DMS 273 (cell line): ENCODE data around the gene CHRD.

Source experiments
- DNase-seq: peaks from one replicate; lab custom pipeline; 2025; ENCODE audit not compliant: unreplicated experiment; lab: John Stamatoyannopoulos, UW

CHRD gene

GRCh38 chr3:184360929-184361531, 18.8 kb upstream of the CHRD start:
- no peak for DNase-seq

GRCh38 chr3:184361532-184361931, 18.3 kb upstream of the CHRD start, which contains the start of the genes CLCN2 and POLR2H:
CLCN2 (minus strand) TSS chr3:184361605; CDS start chr3:184361479, 126 bp downstream.
POLR2H (plus strand) TSS chr3:184361710; CDS start chr3:184363493, 1,783 bp downstream.
- peak; percentile 91 for DNase-seq

DNA sequence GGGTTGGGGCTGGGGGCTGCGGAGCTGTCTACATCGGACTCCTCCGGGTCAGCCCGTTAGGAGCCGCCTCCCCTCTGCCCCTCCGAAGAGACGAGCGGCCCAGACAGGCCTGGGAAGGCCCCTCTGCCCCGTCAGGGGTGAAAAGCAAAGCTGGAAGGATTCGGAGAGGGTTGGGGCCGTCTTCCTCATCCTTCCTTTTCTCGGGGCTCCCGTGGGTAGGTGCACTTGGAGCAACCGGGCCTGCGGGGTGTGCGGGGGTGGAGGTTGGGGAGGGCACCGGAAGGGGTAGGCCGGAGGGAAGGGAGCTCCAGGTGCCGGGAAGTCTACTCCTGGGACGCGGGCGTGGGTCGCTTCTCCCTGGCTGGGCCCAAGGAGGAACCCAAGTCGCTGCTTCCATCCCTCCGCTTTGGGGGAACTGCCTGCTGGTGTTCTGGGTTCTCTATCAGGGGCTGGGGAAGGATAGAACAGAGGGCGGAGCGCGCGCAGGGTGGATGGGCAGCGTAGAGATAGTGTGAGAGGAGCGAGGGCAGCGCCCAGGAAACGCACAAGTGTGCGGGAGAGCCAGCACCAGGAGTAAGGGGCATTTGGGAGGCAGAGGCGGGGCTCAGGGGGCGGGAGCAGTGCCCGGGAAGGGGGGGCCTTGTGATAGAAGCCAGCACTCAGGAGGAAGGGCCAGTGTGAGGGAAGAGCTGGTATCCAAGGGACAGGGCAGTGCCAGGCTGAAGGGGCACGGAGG, 17.8 kb upstream of the CHRD start:
- DNase-seq: peak; percentile 96

DNA sequence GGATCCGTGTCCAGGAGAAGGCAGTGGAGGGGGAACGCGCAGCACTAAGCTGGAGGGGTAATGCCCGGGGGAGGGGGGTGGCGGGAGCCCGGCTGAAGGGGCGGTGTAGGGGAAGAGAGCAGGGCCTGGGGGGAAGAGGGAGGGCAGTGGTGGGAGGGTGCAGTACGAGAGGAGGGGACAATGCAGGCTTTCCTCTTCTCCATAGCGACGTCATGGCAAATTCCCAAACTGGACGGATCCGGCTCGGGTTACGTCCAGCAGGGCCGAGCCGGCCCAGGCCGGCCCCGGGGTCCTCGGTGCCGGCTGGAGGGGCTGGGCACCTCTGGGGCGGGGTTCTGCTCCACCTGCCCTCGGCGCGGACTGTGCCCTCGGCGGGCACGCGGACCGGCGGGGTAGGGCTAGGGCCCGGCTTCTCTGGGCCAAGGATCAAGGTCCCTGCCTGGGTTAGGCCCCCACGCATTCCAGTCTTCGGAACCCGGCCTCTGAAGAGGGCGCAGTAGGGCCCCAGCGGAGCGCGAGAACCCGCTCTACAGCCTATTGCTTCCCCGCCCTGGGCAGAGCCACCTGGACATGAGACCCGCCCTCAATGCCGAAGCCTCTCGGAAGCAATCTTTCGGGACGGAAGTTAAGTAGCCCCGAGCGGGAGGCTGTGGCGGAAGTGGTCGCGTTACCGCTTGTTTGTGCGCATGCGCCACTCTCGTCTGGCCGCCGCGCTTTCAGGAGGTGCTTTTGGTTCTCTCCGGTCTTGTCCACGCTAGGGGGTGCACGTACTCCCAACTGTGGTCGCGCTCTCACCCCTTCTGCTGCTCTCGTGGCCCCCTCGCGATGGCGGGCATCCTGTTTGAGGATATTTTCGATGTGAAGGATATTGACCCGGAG, 16.9 kb upstream of the CHRD start:
- DNase-seq: peak; percentile 100

GRCh38 chr3:184366619-184367289, 13.1 kb upstream of the CHRD start:
- DNase-seq: no peak

DNA sequence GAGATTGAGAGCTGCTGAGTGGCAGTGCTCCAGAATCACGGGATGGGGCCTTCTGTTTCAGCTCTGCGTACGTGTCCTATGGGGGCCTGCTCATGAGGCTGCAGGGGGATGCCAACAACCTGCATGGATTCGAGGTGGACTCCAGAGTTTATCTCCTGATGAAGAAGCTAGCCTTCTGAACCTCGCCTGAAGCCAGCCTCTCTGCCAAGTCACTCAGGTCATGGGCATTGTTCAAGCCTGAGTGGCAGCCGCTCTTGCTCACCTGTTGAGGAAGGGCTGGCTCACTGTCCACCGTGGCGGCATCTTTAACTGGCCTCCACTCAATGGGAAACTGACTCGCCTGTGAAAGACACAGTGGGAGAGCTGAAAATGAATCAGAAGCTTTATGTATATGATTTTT, 11.7 kb upstream of the CHRD start:
- no peak for DNase-seq

DNA sequence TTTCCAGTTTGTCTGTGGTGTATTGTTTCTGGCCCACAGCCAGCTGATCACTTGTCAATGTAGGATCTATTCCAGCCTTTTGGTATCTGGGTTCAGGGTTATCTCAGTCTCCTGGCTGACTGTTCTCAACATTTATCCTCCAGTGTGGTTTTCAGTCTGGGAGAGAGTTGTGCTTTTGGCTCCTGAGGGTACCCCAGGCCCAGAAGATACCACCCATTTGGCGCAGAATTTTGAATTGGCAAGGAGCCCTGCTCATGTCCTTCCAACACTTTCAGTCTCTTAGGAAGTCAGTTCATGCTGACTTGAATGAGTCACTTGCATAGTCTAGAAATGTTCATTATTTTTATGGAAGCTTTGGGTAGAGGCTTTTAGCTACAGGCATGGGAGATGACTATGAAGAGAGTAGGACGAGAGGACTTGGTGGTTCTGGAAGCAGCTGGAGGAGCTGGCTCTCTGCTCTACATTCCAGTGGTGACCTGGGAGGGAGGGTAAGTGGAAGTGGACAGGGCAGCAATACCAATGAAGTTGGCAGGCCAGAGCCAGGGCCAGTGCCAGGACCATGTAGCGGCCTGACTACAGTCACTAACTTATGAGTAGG, 11.2 kb upstream of the CHRD start:
- DNase-seq: no peak

GRCh38 chr3:184371570-184372018, 8.3 kb upstream of the CHRD start:
- DNase-seq: peak; percentile 97

GRCh38 chr3:184372296-184372821, 7.5 kb upstream of the CHRD start:
- DNase-seq: no peak

- DNase-seq: no peak
Measured at GRCh38 chr3:184372911-184373310, 6.9 kb upstream of the CHRD start.

DNA sequence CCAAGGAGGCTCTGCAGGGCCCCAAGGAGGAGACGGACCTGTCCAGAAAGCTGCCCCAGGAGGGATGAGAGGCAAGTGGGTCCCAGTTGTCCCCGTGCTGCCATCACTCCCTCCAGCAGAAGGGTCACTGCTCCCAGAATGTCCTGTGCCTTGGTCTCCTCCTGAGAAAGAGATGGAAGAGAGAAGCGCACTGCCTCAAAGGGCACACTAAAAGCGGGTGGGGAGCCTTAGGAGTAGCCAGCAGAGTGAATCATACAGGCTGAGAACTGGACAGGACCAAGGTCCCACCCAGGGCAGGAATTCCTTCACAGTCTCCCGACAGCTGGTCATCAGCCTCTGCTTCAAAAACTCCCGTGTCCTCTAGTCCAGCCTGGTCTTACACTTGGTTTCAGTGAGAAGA, 6.4 kb upstream of the CHRD start:
- DNase-seq: no peak

DNA sequence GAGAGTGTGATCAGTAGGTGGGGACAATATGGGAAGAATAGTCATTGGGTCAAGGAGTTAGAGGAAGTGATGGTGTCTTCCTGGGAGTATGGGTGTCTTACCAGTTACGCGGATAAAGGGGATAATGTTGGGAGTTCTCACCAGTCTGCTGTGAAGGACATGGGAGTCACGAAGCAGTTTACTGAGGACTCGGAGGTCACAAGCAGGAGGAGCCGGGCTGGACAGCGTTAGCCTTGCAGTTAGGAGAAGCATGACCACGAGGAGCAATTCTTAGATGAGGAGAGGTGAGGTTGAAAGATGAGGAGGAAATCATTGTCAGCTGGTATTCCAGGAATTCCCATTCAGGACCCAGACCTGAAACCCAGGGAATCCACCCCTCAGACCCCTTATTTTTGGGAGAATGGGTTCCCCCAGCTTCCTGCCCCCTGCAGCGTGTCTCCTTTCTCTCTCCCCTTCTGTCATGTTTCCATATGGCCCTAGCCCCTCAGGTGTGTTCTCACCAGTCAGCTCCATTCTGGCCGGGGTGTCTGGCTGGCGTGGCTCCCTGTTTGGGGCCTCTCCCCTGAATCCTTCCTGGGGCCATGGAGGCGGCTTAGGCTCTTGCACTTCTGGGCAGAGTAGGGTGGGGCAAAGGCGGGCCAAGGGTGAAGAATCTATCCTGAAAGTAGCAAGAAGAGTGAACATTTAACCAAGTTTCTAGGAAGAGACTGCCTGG, 4.0 kb upstream of the CHRD start:
- no peak for DNase-seq

GRCh38 chr3:184377374-184377773, 2.5 kb upstream of the CHRD start:
- DNase-seq: no peak

GRCh38 chr3:184377882-184378445, 1.9 kb upstream of the CHRD start, which contains the start of gene THPO:
THPO (minus strand) TSS chr3:184378207; CDS start chr3:184376259, 1,948 bp downstream.
- no peak for DNase-seq

DNA sequence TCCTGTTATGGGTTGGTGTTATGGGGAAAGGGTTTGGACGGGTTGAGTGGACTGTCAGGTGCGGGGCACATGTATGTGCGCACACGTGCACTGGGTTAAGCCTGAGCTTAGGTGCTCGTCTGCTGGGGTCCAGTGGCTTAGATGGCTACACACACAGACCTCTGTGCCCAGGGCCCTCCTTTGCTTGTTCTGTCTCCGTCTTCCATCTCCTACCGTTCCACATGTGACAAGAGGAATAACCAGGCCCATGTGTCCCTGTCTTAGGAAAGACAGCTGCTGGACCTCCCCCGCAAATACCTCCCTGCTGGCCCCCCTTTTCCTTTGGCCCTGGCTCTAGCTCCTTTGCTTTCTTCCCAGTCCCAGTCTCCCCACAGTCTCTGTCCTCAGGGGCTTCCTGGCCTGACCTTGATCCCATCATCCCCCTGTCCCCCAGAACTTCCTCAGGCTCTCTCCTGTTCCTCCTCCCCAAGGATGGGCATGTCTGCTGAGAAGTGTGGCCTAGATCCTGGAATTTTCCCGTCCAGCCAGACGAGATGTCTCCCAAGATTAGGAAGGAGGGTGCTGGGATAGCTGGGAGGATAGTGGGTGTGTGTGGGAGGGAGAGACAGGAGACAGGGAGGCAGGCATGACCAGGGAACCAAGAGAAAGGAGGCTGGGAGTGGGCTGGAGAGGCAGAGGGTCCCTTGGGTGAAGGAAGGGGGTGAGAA, 1.1 kb upstream of the CHRD start:
- DNase-seq: no peak

DNA sequence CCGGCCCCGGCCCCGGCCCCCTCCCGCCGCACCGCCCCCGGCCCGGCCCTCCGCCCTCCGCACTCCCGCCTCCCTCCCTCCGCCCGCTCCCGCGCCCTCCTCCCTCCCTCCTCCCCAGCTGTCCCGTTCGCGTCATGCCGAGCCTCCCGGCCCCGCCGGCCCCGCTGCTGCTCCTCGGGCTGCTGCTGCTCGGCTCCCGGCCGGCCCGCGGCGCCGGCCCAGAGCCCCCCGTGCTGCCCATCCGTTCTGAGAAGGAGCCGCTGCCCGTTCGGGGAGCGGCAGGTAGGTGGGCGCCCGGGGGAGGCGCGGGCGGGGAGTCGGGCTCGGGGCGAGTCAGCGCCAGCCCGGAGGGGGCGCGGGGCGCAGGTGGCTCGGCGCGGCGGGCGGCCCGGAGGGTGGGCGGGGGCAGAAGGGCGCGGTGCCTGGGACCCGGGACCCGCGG, 352 bp downstream of the CHRD start:
- peak; percentile 91 for DNase-seq

DNA sequence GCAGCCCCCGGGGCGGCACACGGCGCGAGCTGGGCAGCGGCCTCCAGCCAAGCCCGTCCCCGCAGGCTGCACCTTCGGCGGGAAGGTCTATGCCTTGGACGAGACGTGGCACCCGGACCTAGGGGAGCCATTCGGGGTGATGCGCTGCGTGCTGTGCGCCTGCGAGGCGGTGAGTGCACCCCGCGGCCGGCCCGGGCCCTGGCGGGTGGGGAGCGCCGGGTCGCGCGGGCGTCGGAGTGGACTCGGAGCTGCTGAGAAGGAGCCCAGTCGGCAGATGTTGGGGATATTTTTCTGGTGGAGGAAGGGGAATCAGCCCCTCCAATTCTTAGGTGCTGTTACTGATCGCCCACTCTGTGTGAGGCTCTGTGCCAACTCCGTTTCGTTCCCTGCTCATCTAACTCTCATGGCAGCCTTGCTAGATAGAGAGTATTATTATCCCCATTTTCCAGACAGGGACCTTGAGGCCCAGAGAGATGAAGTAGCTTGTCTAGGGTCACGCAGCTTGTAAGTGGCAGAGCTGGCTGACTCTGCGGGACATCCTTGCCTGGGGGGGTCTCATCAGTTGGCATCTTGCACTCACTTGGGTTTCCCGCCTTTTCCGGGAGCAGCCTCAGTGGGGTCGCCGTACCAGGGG, 890 bp downstream of the CHRD start:
- peak; percentile 69 for DNase-seq
